HG03432 (cell line): ENCODE measurements around the gene ATP2A3.
"Not testable (repeated sequence)": the region's sequence is repeated elsewhere in the genome, so short reads cannot be mapped to it uniquely, and the experiment has no call there.

Source experiments
- ATAC-seq: cut with Tn5 transposase; IDR thresholded peaks from one replicate; pipeline ENCODE4 v1.9.1; 2021; ENCODE audit warnings: mild to moderate bottlenecking, moderate library complexity; ENCODE audit not compliant: unreplicated experiment

Gene ATP2A3

GRCh38 chr17:3956983-3957382, 7.3 kb downstream of the ATP2A3 start:
- ATAC-seq, result no peak

DNA sequence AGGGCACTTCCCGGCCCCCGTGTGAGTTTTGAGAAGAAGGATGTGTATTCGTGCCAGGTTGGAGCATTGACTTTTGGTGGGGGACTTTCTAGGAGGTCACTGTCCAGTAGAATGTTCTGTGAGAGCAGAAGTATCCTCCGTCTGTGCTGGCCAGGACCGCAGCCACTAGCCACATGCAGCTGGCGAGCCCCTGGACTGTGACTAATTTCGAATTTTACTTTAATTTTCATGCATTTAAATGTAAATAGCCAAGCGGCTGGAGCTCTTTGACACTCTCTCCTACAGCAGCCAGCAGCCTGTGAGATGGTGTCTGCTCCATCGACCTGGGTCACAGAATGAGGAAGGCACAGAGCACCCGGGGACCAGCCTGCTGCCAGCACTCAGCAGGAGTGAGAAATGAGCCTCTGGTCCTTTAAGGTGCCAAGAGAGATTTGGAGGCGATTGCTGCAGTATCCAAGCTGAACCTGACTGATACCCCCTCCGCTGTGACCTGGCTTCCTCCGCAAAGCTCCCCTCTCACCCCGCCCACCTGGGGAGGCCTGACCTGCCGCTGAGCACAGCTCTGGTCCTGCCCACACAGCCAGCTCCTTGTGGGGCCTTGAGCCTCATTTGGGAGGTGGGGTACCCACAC, 7.8 kb downstream of the ATP2A3 start:
- ATAC-seq, result no peak

DNA sequence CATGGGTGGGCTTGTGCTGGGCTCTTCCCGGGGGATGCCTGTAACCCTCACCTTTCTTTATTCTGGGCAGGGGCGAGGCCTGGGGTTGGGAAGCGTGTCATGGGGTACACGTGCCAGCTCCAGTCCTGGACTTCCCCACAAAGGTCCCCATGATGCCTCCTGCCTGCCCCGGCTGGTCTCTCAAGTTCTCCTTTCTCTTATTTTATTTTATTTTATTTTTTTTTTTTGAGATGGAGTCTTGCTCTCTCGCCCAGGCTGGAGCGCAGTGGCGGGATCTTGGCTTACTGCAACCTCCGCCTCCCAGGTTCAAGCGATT, 8.6 kb downstream of the ATP2A3 start:
- ATAC-seq, result no peak

DNA sequence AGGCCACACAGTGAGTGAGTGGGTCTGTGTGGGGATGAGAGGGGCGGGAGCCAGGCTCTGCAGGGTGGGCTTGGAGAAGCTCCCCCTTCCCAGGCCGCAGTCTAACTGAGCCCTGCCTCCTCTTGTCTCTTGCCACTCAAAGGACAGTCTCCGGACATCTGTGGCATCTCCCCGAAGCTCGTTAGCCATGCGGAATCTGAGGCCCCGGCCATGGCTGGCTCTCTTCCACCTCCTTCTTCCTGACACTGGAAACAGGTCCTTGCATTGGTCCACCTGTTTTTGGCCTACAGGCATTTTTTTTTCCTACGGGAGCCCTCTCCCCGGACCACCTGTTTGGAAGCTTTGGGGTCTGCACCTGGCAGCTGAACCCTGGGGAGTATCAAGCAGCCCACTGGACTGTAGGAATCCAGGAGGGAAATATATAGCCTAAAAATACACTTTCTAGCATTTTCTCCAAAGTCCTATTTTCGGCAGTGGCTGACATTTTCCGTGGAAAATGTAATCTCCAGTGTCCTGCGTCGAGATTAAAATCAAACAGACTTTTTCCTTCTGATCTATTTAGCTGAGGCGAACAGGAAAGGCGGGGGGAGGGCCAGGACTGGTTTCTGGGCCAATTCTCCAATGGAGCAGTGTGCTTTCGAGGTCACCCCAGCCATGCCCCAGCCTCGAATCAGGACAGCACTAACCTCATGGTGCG, 9.1 kb downstream of the ATP2A3 start:
- no peak for ATAC-seq

- ATAC-seq, result no peak
Measured at GRCh38 chr17:3954086-3954485, 10.2 kb downstream of the ATP2A3 start.

- ATAC-seq, result no peak
Measured at GRCh38 chr17:3953542-3953941, 10.7 kb downstream of the ATP2A3 start.

- ATAC-seq, result no peak
Measured at GRCh38 chr17:3952186-3952585, 12.1 kb downstream of the ATP2A3 start.

GRCh38 chr17:3951420-3951819, 12.8 kb downstream of the ATP2A3 start:
- ATAC-seq, result no peak

GRCh38 chr17:3951003-3951402, 13.2 kb downstream of the ATP2A3 start:
- ATAC-seq, result no peak

DNA sequence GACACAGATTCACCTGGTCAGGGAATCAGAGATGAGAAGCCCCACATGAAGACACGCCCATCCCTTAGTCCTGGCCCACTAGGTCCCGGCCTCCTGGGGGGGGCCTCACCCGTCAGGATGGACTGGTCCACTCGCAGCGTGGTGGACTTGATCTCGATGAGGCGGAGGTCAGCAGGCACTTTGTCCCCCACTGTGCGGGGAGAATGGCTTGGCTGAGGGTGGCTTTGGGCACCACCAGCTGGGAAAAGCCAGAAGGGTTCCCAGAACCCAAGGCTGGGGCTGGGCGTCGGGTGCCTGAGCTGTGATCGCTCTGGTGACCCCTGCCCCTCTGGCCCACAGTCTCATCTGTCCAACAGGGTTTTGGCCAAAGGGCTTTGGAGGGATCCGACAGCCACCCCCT, 13.7 kb downstream of the ATP2A3 start:
- ATAC-seq, result no peak

GRCh38 chr17:3949418-3949817, 14.8 kb downstream of the ATP2A3 start:
- ATAC-seq, result no peak

DNA sequence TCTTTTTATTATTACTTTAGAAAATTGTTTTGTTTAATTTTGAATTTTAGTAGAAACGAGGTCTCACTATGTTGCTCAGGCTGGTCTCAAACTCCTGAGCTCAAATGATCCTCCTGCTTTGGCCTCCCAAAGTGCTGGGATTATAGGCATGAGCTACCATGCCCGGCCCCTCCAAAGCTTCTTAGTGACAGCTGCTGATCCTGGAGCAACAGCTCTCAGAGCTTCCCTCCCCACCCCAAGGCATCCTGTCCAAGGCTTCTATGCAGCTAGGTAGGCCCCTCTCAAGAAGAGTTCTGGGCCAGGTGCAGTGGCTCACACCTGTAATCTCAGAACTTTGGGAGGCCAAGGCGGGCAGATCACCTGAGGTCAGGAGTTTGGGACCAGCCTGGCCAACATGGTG, 15.7 kb downstream of the ATP2A3 start:
- not testable (repeated sequence) for ATAC-seq

GRCh38 chr17:3947318-3947810, 16.9 kb downstream of the ATP2A3 start:
- ATAC-seq, result no peak

DNA sequence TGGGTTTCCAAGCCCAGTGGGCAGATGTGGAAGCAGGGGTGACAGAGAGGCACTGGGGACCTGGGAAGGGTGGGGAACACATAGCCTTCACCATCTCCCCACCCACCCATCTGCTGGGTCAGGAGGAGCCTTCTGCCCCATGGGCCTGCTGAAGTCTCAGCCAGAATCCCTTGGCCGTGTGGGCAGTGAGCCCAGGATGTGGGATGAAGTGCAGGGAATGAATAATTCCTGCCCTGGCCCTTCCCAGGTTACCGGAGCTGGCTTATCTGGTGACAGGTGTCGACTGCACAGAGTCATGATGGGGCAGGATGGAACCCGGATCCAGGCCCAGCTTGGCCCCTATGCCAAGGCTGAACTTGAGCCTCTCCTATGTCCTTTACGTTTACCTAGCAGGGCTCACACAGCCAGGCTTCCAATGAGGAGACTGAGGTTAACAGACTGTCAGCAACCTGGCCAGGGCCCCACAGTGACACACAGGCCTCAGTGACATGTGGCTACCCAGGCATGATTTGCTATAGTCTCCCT, 17.5 kb downstream of the ATP2A3 start:
- ATAC-seq, result no peak

- no peak for ATAC-seq
Measured at GRCh38 chr17:3944485-3945388, 19.5 kb downstream of the ATP2A3 start.

DNA sequence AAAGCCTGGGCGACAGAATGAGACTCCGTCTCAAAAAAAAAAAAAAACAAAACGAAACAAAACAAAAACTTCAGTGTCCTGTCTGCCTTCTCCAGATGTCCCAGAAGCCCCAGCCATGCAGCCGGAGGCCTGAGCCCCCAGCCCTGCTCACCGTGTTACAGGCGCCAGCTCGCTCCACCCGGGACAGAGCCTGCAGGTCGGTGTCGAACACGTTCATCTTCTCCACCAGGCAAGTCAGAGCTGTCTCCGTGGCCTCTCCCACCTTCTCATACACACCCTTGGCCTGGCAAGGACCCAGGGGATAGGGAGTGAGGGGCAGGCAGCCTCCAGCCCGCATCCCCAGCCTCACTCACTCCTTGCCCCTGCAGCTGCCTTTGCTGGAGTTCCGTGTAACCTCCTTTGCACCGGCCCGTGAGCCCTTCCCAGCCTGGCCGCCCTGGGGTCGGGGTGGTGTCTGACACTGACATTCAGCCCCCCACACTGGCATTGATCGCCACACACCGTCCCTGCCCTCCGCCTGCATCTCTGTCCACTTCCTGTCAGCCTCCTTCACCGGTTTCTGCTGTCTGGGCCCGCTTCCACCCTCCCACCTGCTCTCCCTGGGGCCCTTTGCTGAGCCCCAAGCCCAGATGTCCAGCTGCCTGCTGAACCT, 20.9 kb downstream of the ATP2A3 start:
- ATAC-seq, result no peak

DNA sequence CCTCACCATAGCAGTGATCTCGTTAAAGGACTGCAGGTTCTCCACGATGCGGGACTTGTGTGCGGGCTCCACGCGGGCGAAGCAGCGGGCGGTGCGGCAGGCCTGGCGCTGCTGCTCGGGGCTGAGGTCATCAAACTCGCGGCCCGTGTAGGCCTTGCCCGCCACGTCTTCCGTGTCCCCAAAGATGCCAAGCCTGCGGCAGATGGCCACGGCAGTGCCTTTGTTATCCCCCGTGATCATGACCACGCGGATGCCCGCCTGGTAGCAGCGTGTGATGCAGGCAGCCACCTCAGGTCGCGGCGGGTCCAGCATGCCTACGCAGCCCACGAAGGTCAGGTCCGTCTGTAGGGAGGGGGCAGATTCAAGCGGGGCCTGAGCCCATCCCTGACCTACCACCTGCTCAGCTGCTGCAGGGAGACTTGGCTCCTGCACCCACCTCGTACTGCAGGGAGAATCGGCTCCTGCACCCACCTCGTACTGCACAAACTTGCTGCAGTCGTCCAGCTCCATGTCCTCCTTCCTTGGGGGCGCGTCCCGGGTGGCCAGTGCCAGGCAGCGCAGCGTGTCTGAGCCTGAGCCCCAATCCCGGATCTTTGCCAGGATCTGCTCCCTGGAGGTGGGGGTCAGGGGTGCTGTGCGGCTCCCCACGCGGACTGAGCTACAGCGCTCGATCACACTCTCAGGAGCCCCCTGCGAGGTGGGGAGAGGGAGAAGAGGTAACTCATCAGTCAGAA, 23.1 kb downstream of the ATP2A3 start:
- no peak for ATAC-seq

DNA sequence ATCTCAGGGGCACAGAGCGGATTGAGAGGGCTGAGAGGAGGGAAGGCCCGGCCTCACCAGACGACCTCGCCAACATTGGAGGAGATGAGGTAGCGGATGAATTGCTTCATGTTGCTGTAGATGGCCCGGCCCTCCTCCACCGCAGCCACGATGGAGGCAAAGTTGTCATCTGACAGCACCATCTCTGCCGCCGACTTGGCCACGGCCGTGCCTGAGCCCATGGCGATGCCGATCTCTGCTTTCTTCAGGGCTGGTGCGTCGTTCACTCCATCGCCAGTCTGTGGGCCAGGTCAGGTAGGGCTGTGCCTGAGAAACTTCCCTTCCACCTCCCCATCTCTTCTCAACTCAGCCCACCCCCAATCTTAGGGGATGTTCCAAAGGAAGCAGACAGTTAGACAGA, 26.9 kb downstream of the ATP2A3 start:
- no peak for ATAC-seq

DNA sequence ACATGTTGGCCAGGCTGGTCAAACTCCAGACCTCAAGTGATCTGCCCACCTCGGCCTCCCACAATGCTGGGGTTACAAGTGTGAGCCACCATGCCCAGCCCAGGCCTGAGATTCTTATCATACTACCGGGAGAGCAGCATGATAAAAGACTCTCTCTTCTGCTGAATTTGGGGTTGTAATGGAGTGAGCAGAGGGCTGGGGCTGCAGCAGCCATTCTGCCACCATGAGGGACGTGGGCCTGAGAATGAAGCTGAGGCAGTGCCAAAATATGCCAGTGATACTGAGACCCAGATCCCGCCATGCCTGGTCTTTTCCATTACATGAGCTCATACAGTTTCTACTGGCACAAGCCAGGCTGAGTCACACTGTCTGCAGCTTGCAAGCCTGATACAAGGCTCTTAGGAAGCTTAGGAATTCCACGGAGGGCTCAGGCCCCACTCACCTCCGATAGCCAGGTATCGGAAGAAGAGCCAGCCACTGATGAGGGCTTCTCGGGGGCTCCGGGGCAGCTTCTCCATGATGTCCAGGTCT, 28.3 kb downstream of the ATP2A3 start:
- ATAC-seq, result no peak

DNA sequence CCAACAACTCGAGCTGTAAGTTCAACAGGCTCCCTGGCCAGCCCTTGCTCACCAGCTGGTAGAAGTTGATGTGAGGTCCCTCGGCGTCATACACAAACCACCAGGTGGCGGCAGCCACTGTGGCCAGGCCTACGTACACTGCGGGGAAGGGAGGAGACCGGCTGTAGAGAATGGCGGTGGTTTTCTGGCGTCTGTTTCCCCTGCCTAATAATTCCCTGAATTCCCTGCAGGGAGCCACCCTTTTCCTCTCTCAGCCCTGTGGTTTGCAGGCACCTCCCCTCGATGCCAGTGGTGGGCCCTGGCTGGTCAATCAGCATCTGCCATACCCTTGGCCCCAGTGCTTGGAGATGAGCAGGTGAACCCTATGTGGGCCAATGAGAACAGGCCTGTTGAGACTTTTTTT, 29.1 kb downstream of the ATP2A3 start:
- ATAC-seq, result no peak
